Stimulated activated naive CD4-positive, alpha-beta T cell (primary cell): ENCODE results near the gene TOR4A.

Experiments
- DNase-seq, 6 experiments: peaks; one replicate each; lab custom pipeline; 2025; lab: John Stamatoyannopoulos, UW

The TOR4A gene

GRCh38 chr9:137277329-137278041, at the start of gene TOR4A:
Gene TOR4A, plus strand, starts transcription at chr9:137277726. Its CDS starts 964 bp downstream, at chr9:137278690.
- DNase-seq: no peak

DNA sequence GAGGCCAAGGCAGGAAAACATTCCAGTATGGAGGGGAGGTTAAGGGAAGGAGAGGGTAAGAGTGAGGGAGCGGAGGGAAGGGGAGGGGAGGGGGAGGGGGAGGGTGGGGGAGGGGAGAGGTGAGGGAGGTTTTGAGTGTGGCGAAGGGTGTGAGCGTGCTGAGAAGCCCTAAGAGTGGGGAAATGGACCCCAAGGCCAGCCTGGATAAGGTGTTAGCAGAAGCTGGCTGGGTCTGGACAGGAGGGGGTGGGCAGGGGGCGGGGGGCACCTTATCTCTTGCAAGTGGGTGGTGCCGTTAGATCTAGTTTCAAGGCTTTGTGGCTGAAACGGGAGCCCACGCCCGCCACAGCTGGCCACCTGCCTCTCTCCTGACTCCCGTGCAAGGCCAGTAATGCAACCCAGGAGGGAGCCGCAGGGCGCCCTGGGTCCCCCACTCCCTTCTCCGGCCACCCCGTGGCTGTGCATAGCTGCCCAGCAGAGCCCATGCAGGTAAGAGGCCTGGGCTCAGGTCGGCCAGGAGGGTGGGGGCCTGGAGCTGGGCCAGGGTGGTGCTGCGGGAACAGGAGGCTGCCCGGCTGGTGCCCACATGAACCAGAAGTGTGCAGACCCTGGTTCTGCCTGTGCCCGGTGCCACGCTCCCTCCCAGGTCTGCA, 49.5 kb upstream of the TOR4A start:
- DNase-seq: no peak

GRCh38 chr9:137228506-137228967, 49.0 kb upstream of the TOR4A start:
- DNase-seq: no peak

DNA sequence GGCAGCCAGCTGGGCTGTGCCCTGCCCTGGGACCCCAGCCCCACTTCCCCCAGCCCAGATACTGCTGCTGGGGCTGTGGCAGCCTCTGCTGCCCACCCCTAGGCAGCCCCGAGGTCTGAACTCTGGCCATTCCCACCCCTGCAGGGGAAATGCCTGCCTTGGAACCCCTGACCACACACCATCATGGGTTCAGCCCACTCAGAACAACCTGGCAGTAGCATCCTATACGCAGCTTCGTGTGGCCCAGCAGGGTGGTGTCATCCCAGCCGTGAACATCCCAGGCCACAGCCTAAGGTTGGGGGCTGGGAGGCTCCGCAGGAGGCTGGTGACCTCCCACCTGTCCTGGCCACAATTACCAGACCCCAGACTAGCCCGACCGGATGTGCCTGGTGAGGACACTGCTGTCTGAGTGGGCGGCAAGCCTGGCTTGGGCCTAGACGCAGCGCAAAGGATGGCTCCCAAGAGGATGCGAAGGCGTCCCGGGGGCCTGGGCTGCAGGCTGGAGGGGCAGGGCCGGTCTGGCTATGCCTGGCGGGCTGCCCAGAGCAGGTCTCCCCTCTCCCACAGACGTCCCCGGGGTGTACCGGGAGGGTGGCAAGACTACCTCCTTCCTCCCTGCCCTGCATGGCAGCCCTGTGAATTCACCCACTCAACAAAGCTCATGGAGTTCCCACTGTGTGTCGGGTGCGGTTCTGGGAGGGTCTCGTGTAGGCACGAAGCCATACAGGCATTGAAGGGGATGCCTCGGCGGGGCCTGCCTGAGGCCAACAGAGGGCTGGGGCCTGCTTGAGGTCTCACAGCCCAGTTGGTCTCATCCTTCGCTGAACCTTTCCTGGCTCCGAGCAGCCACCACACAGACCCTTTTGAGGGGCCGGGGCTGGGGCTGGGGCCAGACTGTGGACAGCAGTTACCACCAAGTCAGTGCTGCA, 48.3 kb upstream of the TOR4A start:
- DNase-seq: no peak

DNA sequence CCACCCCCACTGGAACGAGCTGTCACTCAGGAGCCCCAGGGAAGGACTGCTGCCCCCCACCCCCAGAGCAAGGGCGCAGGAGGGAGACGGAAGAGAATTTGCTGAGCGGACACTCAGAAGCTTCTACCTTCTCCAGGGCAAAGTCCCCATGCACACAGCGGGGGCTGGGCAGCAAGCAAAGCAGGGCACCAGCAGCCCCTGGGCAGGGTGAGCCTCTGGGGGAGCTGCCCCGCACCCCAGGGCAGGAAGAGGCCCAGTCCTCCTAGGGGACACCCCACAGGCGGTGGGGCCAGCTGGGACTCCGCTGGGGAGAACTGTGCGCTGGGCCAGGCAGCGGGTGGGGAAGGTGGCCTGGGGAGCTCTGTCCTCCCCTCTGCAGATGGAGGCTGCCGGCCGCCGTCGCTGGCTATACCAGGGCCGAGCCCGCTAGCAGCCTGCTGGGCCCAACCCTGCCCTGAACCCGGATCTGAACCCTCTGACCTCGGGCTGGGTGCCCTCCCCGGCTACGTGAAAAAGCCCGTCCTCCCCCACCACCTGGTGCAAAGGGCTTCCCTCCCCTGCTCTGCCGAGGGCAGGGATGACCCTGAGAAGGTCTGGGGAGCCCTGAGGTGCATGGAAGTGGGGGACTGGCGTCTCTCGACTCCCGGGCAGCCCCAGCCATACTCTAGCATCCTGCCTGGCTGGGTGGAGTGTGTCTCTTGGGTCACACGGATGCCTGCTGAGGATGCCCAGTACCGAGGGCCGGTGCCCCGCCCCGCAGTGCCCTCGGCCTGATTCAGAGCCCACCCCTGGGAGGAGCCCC, 47.4 kb upstream of the TOR4A start:
- no peak for DNase-seq

GRCh38 chr9:137230705-137231371, 46.7 kb upstream of the TOR4A start, which contains the start of gene SLC34A3:
Gene SLC34A3, plus strand, starts transcription at chr9:137230901. Its CDS starts 802 bp downstream, at chr9:137231703.
- no peak for DNase-seq

DNA sequence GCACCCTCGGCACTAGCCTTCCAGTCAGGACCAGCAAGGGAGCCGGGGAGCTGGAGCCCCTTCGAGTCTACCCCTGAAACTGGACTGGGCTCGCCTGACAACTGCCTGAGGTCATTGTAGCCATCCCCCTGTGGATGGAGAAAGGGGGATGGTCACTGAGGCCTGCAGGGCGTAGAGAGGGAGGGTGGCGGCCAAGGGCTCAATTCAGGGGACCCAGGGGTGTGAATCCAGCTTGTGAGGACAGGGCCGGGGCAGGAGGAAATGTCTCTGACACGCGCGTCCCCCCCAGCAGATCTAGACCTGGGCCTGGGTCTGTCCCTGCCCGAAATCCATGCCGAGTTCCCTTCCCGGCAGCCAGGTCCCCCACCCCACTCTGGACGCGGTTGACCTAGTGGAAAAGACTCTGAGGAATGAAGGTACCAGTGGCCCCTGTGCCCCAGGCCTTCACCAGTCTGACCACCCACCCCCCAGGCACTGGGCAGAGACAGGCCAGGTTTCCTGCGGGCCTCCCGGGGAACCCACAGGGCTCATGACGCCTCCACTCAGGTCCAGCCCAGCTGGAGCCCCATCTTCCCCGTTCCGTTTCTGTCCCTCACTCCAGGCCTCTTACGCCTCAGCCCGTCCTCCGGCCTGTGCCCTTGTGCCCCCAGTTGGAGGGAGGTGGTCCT, 46.0 kb upstream of the TOR4A start:
- DNase-seq: no peak

DNA sequence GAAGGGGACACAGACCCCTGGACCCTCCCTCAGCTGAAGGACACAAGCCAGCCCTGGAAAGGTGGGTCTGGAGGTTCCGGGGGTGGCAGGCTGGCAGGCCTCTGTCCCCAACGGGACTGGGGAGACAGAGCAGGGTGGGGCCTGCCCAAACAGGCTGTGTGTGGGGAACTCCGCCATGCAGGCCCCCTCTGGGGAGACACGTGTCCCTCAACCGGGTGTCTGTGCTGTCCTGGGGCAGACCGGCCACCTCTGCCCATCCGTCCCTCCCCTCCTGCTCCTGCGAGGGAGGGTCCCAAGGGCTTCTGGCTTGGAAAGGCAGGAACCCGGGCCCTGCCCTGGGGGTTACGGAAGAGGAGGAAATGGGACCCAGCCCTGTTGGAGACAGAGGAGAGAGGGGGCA, 45.4 kb upstream of the TOR4A start:
- no peak for DNase-seq

- DNase-seq: no peak
Observed at GRCh38 chr9:137232510-137232909, 45.0 kb upstream of the TOR4A start.

GRCh38 chr9:137233143-137233980, 44.2 kb upstream of the TOR4A start:
- no peak for DNase-seq

DNA sequence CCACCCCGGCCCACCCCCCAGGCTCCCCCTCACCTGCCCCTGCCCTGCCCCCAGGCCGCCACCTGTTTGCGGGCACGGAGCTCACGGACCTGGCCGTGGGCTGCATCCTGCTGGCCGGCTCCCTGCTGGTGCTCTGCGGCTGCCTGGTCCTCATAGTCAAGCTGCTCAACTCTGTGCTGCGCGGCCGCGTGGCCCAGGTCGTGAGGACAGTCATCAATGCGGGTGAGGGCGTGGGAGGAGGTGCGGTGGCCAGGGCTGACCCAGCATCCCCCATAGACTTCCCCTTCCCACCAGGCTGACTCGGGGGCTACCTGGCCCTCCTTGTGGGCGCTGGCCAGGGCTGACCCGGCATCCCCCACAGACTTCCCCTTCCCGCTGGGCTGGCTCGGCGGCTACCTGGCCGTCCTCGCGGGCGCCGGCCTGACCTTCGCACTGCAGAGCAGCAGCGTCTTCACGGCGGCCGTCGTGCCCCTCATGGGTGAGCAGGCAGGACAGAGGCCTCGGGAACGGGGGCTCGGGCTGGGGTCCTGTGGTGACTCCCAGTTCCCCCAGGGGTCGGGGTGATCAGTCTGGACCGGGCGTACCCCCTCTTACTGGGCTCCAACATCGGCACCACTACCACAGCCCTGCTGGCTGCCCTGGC, 43.4 kb upstream of the TOR4A start:
- no peak for DNase-seq

GRCh38 chr9:137234758-137235423, 42.6 kb upstream of the TOR4A start:
- no peak for DNase-seq

GRCh38 chr9:137235424-137236237, 41.9 kb upstream of the TOR4A start:
- DNase-seq: no peak

- peak; percentile 71 to 91 (median 87) for DNase-seq
Observed at GRCh38 chr9:137236238-137236935, 41.1 kb upstream of the TOR4A start.

DNA sequence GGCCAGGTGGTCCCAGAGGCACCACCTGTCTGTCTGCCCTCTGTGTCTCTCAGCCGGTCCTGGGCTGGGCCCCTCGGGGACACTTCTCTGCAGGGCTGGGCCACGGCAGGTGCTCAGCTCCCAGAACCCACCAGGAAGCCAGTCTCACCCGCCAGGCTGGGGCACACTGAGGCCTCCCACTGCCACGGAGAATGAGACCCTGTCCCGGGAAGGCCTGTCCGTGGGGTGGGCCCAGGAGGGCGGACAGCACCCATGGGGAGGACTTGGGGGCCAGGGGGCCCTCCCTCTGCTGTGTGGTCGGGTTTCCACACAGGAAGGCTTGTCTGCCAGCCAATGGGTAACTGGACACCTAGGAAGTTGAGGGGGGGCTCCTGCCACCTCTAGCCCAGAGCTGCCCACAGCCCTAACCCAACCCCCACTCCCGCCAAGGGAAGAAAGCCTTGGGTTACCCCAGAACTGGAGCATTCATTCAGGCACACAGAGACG, 40.5 kb upstream of the TOR4A start:
- no peak for DNase-seq
